Midbrain (tissue), 1 donor: Measurements from ENCODE around the gene MYADM.
"Not testable (repeated sequence)": the region's sequence is repeated elsewhere in the genome, so short reads cannot be mapped to it uniquely, and the experiment has no call there.

Experiments
- DNase-seq: peaks from one replicate; lab custom pipeline; 2025; lab: John Stamatoyannopoulos, UW

Gene MYADM

GRCh38 chr19:53868892-53869804, 1.5 kb downstream of the MYADM start:
- peak; percentile 47 for DNase-seq

- DNase-seq: not testable (repeated sequence)
Measured at GRCh38 chr19:53869805-53870484, 2.3 kb downstream of the MYADM start.

- DNase-seq: peak; percentile 28
Measured at GRCh38 chr19:53870485-53870844, 2.8 kb downstream of the MYADM start.

GRCh38 chr19:53871454-53871853, 3.8 kb downstream of the MYADM start:
- no peak for DNase-seq

GRCh38 chr19:53872762-53873161, 5.1 kb downstream of the MYADM start:
- DNase-seq: no peak

GRCh38 chr19:53873773-53874605, 6.3 kb downstream of the MYADM start:
- DNase-seq: no peak

GRCh38 chr19:53874606-53874990, 6.9 kb downstream of the MYADM start:
- DNase-seq: no peak

- DNase-seq: no peak
Measured at GRCh38 chr19:53875602-53876325, 8.1 kb downstream of the MYADM start.

- DNase-seq: no peak
Measured at GRCh38 chr19:53876651-53877224, 9.1 kb downstream of the MYADM start.

- no peak for DNase-seq
Measured at GRCh38 chr19:53877361-53877766, 9.7 kb downstream of the MYADM start.

GRCh38 chr19:53878776-53879139, 11.1 kb downstream of the MYADM start:
- DNase-seq: no peak

GRCh38 chr19:53879140-53880081, 11.7 kb downstream of the MYADM start:
- peak; percentile 93 for DNase-seq

- DNase-seq: no peak
Measured at GRCh38 chr19:53880711-53881481, 13.2 kb downstream of the MYADM start.

GRCh38 chr19:53881482-53882390, 14.1 kb downstream of the MYADM start, which contains the start of gene PRKCG:
Gene PRKCG (plus strand): TSS chr19:53882197. CDS start chr19:53882495, 298 bp downstream.
- no peak for DNase-seq

GRCh38 chr19:53882391-53883050, 14.8 kb downstream of the MYADM start:
- DNase-seq: no peak

GRCh38 chr19:53883231-53883661, 15.6 kb downstream of the MYADM start:
- no peak for DNase-seq

- no peak for DNase-seq
Measured at GRCh38 chr19:53883741-53884140, 16.1 kb downstream of the MYADM start.

- DNase-seq: no peak
Measured at GRCh38 chr19:53884256-53884655, 16.6 kb downstream of the MYADM start.
